GM19467 (cell line): ENCODE results near the gene BTF3L4.
A peak's percentile ranks its signal among the peaks of the same experiment; 100 is the strongest.
"Not testable (repeated sequence)": the region's sequence is repeated elsewhere in the genome, so short reads cannot be mapped to it uniquely, and the experiment has no call there.

Source experiments
- ATAC-seq: cut with Tn5 transposase; IDR thresholded peaks from one replicate; pipeline ENCODE4 v1.9.1; 2021; ENCODE audit warnings: mild to moderate bottlenecking, moderate library complexity; ENCODE audit not compliant: unreplicated experiment

The BTF3L4 gene

DNA sequence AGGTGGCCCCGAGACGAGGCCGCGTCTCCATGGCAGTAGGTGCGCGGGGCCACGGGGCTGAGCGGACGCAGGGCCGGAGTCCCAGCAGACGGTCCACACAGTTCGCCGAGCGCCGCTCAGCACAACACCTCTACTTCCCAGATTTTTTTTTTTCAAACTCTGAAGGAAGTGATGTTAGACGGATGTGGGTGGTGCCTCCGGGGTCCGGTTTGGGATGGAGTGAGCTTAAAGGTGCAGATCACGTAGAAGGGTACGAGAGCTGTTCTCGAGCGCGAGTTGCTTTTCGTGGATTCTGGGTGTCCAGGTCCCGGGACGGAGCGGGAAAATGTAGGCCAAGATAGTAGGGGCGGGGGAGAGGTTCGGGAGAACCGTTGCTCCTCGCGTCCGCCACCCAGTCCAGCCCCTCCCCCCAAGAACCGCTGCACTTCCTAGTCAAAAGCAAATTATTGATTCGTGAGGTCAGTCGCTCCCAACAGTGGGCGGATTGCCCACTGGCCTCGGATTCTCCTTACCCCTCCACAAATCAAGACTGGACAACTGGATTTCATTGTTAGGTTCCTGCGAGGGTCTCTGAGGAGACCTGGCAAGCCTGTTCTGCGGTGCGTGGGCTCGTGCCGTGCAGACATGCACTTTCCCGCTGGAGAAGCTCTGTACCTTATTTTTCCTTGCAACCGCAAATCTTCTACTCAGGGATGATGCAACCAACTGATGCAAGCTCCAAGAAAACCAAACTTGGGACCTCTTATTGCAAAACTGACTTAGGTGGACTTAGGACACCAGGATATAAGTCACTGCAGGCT is 829 bp upstream of the BTF3L4 start, which contains the start of gene TXNDC12:
Gene TXNDC12 (minus strand): TSS at position 126 of the 800 bp plus-strand sequence. CDS start 95 bp downstream, at position 31.
- ATAC-seq = peak; percentile 43

DNA sequence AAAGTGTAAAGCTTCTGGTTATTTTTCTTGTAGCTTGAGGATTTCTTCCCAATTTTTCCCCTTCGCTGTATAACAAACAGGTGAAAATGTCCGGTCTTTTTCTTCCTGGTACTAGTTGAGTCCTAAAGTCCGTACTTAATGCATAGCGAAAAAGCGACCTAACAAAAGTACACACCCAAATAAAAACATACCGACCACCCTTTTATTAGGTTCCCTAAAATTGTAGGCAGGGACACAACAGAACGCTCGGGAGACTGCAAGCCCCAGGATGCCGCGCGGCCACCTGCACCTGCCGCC is 281 bp upstream of the BTF3L4 start:
- no peak for ATAC-seq

DNA sequence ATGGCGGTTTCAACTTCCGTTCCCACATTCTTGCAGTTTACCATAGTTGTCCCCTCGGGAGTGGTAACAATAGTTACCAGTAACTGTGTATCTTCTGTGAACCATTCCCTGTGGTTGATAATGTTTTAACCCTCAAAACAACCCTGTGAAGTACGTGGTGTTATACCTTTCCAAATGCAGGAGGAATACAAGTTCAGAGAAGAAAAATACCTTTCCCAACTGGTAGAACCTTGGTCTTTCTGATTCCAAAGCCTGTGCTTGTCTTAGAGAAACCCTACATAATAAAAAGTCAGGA is 789 bp downstream of the BTF3L4 start:
- no peak for ATAC-seq

DNA sequence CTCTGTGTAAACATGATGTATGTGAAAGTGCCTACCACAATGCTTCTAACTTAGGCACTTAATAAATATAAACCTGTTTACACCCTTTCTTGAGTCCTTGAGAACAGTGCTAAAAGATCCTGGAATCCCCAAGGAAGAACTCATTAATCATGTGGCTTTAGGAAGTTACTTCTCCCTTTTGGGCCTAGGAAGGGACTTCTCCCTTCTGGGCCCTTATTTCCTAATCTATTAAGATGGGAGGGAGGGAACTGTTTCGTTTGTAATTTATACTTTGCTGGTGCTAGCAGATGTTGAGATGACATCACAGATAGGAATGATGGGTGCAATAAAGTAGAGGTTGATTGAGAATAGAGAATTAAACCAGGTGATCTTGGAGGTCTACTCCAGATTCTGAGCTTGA is 1.2 kb downstream of the BTF3L4 start:
- no peak for ATAC-seq

DNA sequence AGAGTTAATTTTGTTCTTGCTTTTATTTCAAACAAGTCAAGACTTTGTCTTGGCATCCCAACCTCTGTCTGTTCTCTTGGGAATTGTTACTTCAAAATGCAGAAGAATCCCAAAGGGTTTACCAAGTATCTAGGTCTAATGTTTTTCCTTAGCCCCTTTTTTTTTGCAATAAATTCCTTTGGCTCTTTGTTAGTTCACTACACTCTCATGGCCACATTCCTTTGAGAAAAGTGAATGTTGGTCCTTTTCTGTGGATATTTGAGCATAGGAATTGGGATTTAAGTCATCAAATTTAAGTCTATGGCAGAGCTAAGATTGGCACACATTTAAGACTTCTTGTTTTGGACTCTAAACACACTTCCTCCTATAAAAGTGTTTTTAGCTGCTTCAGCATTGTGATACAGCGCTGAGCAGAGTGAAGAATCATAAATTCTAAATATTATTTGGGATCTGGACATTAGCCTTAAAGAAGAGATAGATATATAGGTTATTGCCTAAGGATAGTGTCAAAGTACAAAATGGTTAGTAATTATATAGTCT is 1.9 kb downstream of the BTF3L4 start:
- no peak for ATAC-seq

DNA sequence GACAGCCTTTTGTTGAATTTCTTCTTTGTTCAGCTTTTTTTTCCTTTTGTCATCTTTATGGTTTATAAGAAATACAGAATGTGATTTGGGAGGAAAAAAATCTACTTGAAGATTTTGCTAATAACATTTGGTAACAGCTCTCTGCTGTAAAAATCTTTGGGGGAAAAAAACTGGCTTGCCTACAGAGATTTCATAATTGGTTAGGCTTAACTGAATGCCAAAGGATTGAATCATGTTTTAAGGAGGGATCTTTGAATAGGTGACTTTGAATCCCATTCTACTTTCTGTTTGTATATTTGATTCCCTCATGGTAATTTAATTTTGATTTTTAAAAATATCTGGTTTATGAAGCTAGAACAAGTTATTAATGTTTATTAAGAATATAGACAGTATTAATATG is 3.2 kb downstream of the BTF3L4 start:
- no peak for ATAC-seq

DNA sequence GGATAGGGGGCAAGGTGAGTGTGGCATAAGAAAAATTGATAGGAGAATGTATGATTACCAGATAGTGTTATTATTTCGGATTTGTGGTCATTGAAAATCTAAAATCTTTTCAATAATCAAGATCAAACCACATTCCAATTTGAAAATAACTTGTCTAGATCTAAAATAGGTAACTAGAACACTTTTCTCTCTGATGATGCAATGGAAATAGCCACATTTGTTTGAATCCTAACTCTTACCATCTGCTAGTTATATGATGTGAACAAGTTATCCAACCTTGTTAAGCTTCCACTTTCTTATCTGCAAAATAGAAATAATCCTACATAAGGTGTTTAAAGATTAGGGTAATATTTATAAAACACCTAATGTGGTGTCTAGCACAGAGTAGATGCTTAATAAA is 3.8 kb downstream of the BTF3L4 start:
- no peak for ATAC-seq

DNA sequence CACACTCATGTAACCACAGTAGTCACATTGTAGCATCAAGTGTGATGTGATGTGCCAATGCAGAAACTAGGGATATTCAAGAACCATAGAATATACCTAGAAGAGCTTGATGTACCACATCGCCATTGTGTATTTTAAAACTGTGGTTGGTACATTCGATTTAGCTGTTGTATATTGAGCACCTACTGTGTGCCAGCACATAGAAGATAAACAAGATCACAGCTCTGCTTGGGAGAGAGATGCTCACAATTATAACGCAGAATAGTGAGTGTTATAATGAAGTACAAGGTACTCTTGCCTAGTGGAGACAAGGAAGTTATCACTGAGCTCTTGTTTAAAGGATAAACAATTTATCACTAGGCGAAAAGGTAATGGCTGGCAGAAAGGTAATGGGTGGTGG is 4.7 kb downstream of the BTF3L4 start:
- no peak for ATAC-seq

DNA sequence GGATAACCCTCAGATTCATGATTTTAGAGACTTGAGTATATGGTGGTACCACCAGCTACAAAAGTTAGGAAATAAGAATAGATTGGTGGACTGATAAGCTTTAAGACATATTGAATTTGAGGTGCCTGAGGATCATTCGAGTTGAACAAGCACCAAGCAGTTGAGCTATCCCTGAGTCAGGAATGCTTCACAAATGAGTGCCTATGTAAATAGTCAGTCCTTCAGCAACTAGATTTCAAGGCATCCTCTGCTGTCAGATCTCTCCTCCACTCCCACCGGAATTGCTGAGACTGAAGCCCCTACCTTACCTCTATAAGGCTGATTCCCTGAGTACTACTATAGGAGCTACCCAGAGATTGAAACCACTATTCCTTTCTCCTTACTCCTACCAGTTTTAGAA is 7.1 kb downstream of the BTF3L4 start:
- ATAC-seq = no peak

DNA sequence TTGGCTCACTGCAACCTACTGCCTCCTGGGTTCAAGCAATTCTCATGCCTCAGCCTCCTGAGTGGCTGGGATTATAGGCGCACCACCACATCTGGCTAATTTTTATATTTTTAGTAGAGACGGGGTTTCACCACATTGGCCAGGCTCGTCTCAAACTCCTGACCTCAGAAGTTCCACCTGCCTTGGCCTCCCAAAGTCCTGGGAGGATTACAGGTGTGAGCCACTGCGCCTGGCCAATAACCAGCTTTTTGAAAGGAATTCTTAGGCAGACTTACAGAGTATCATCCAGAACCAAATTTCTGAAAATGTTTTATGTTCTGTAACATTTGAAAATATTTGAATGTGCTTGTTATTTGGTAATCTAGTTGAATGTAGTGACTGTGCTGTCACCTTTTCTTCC is 14.6 kb downstream of the BTF3L4 start:
- ATAC-seq = no peak

DNA sequence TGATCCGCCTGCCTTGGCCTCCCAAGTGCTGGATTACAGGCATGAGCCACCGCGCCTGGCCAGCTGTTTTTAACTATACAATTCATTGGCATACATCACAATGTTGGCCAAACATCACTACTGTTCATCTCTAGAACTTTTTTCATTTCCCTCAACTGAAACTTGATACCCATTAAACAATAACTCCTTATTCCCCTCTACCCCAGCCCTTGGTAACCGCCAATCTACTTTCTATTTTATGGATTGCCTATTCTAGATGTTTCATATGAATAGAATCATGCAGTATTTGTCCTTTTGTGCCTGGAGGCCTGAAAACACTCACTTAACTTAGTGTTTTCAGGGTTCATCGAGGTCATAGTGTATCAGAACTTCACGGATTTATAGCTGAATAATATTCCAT is 16.2 kb downstream of the BTF3L4 start:
- ATAC-seq = no peak

DNA sequence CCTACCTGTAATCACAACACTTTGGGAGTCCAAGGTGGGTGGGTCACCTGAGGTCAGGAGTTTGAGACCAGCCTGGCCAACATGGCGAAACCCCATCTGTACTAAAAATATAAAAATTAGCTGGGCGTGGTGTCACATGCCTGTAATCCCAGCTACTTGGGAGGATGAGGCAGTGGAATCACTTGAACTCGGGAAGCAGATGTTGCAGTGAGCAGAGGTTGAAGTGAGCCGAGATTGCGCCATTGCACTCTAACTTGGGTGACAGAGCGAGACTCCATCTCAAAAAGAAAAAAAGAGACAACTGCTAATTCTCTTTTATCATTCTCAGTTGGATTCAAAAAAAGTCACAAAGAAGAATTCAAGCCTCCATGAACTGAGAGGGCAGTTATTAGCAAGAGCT is 21.2 kb downstream of the BTF3L4 start:
- not testable (repeated sequence) for ATAC-seq

DNA sequence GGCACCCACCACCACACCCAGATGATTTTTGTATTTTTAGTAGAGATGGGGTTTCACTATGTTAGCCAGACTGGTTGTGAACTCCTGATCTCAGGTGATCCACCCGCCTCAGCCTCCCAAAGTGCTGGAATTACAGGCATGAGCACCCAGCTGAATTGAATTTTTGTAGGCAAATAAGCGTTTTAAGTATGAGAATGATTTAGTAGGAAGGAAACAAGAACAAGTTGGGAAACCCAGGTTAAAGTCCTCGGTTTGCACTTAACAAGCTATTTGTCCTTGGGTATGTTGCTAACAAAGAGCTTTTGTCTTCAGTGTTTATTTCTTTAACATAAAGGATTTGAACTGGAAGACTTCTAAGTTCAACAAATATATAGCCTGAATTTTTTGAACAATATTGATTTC is 23.9 kb downstream of the BTF3L4 start:
- no peak for ATAC-seq

DNA sequence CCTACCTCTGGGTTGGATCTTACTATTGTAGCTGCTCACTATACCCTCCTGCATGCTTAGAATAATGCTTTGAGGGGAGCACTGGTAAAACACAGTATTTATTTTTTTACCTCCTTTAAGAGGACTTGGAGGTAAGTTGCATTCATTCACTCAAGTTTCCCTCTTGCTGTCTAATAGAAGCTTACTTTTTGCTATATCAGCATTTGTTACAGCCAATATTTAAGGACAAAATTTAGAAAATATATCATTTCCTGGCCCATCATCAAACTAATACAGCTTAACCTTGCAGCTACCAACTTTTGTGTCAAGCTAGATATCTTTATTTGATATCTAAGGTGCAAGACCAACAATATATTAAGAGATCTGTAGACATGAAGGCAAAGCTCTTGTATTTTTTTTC is 31.8 kb downstream of the BTF3L4 start:
- not testable (repeated sequence) for ATAC-seq

DNA sequence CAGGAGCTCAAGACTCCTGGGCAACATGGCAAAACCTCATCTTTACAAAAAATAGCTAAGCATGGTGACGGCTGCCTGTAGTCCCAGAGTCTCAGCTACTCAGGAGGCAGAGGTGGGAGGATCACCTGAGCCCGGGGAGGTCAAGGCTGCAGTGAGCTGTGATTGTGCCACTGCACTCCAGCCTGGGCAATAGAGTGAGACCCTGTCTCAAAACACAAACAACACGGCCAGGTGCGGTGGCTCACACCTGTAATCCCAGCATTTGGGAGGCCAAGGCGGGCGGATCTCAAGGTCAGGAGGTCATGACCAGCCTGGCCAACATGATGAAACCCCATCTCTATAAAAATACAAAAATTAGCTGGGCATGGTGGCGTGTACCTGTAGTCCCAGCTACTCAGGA is 38.2 kb downstream of the BTF3L4 start:
- ATAC-seq = not testable (repeated sequence)

DNA sequence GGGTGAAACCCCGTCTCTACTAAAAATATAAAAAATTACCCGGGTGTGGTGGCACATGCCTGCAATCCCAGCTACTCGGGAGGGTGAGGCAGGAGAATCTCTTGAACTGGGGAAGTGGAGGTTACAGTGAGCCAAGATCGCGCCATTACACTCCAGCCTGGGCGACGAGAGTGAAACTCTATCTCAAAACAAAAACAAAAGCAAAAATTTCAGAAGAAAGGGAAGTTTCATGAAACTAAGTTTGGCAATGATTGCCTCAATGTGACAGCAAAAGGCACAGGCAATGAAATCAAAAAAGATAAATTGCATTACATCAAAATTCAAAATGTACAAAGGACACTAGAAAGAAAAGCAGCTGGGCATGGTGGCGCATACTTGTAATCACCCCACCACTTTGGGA is 40.1 kb downstream of the BTF3L4 start:
- ATAC-seq = no peak

DNA sequence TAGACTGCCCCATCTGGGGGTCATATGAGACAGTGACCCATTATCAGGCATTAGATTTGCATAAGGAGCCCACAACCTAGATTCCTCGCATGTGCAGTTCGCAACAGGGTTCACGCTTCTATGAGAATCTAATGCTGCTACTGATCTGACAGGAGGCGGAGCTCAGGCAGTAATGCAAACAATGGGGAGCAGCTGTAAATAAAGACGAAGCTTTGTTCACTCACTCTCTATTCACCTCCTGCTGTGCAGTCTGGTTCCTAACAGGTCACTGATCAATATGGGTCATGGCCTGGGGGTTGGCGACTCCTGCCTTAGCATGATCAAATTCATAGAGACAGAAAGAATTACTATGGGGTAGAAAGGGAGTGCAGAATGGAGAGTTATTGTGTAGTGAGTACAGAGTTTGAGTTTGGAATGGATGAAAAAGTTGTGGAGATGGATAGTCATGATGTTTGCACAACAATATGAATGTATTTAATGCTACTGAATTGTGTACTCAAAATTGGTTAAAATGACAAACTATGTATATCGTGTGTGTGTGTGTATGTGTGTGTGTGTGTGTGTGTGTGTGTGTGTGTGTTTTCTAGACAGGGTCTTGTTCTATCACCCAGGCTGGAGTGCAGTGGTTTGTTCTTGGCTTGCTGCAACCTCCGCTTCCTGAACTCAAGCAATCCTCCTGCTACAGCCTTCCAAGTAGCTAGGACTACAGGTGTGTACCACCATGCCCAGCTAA is 42.2 kb downstream of the BTF3L4 start:
- ATAC-seq = no peak

DNA sequence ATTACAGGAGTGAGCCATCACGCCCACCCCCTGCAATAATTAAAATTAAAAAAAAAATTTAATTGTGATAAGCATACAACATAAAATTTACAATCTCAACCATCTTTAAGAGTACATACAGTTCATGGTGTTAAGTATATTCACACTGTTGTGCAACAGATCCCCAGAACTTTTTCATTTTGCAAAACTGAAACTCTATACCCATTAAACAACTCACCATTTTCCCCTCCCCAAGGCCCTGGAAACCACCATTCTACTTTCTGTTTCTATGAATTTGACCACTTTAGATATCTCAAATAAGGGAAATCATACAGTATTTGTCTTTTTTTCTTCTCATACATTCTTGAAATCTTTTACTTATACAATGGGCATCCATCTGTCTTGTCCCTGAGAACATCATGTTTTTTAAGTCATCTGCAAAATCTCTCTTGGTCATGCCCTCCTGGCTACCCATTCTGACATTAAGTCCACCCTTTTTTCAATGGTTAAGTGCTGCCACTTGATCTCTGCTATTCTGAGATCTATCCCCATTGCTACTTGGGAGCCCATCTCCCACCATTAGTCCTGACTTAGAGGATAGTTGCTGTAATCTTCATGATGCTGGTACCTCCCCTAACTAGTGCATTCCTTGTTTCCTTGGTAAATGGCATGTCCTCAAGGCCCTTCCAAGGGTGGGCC is 46.4 kb downstream of the BTF3L4 start:
- peak; percentile 67 for ATAC-seq

DNA sequence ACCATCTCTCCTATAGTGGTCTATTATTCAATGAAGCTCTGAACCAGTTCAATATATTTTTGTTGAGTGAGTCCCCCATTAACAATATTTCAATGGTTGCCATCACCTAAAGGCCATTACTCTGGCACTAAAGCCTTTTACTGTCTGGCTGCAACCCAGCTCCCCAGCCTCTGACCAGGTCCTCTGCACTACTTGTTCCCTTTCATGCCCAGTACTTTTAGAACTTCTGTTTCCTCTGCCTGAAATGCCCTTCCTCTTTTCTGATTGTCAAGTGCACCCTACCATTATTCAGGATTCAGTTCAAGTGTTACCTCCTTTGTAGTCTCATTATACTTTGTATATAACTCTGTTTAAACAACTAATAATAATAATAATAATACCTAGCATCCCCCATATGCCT is 55.4 kb downstream of the BTF3L4 start:
- ATAC-seq = no peak

DNA sequence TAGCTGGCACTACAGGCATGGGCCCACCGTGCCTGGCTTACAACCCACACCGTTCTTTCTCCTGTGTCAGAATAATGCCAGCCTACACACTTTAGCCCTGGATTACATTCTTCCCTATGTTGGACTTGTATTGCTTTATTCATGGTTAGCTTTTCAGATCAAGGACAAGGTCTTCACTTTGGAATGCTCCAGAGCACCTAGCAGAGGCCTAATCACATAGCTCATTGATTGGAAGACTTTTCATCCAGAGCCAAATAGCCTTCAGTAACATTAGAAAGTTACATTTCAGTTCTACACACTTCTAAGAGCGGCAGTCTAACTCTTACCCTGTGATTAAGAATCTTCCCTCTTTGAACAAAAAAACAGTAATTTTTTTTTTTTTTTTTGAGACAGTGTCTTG is 56.4 kb downstream of the BTF3L4 start:
- ATAC-seq = no peak

DNA sequence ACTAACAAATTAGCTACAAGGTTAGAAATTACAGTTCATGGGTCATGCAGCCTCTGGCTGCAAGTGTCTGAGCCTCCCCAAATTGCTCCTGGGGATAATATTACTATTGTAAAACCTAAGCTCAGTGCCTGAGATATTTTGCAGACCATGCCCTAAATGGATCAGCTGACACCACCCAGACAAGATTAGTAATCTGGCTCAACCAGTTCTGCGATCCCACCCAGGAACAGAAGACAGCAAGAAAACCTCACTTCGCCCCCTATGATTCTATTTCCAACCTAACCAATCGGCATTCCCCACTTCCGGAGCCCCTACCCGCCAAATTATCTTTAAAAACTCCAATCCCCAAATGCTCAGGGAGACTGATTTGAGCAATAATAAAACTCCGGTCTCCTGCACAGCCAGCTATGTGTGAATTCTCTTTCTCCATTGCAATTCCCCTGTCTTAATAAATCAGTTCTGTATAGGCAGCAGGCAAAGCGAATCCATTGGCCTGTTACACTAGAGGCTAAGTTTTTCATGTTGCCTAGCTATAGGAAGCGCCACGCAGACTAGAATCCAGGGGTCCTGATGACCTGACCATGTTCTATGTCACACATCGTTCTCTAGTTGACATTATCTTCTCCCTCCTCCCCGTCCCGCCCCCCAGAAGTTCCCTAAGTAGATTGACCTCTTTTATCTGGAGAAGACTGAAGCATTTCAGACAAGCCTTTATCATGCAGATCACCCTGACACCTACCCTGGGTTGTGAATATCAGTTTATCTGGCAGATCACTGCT is 63.4 kb downstream of the BTF3L4 start:
- no peak for ATAC-seq
